Activated T-cell treated with anti-CD3 and anti-CD28 coated beads, Interleukin-2, amount 50 U/mL, for 1 hour (primary cell): ENCODE results near the gene TARP.
"Not testable (repeated sequence)": the region's sequence is repeated elsewhere in the genome, so short reads cannot be mapped to it uniquely, and the experiment has no call there.

Source experiments
- DNase-seq: peaks from one replicate; pipeline ENCODE4 v3.0.0-alpha.2; 2020

Gene TARP

GRCh38 chr7:38259157-38259556, 14.3 kb downstream of the TARP start:
- DNase-seq, result not testable (repeated sequence)

- no peak for DNase-seq
Observed at GRCh38 chr7:38257350-38257677, 16.1 kb downstream of the TARP start.

DNA sequence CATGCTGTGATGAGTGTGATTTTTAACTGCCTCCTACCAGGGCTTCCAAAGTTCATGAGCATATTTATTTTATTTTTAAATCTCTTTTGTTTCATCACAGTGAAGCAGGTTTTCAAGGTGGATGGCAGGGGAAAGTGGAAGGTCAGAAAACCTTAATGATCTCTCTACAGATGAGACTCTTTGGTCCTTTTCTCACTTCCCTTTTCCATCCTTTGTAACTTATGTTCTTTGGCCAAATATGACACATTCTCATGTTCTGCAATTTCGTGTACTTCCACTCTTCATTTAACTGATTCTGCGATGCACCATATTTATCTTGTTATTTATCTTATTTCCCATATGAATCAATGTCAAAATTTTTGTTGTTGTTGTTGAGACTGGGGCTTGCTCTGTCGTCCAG, 23.6 kb downstream of the TARP start:
- DNase-seq, result not testable (repeated sequence)

GRCh38 chr7:38248069-38248567, 25.3 kb downstream of the TARP start:
- DNase-seq, result no peak

DNA sequence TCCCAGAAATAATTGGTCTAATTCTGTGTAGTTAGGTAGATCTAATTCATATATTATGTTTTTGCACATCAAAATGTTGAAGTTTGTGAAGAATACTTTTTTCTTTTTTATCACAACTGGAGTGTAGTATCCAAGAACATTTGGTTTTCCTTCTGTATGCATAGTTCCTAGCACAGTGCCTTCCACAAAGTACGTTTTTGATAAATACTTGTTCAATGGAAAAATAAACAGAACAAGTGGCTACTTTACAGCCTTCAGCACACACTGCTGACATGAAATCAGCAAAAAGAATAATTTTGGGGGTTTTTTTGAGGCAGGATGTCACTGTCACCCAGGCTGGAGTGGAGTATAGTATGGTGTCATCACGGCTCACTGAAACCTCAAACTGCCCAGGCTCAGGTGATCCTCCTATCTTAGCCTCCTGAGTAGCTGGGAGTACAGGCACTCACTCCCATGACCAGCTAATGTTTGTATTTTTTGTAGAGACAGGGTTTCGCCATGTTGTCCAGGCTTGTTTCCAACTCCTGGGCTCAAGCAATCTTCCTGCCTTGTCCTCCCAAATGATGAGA, 27.9 kb downstream of the TARP start:
- no peak for DNase-seq

- DNase-seq, result no peak
Observed at GRCh38 chr7:38244516-38244915, 28.9 kb downstream of the TARP start.

GRCh38 chr7:38243345-38243744, 30.1 kb downstream of the TARP start:
- not testable (repeated sequence) for DNase-seq

DNA sequence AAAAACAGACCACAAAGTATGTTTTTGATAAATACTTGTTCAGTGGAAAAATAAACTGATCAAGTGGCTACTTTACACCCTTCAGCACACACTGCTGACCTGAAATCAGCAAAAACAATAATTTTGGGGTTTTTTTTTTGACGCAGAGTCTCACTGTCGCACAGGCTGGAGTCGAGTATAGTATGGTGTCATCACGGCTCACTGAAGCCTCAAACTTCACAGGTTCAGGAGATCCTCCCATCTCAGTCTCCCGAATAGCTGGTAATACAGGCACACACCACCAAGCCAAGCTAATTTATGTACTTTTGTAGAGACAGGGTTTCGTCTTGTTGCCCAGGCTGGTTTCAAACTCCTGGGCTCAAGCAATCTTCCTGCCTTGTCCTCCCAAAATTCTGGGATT, 30.6 kb downstream of the TARP start:
- no peak for DNase-seq

DNA sequence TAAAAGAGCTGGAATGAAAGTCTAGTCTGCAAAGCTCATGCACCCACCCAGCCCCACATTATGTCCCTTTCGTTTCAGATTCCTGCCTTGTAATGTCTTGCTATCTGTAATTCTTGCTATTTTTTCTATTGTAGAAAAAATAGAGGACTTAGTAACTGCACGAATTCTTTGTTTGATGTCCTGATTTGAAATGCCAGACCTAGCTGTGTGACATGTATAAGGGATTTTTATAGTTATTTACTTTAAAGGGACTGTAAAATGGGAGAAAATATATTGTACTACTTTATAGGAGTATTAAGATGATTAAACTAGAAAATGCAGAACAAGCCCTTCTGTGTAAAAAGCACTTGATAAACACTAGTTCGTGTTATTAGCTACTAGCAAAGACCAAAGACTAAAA, 32.4 kb downstream of the TARP start:
- no peak for DNase-seq

- not testable (repeated sequence) for DNase-seq
Observed at GRCh38 chr7:38239129-38239528, 34.3 kb downstream of the TARP start.

- no peak for DNase-seq
Observed at GRCh38 chr7:38235606-38236005, 37.8 kb downstream of the TARP start.

- not testable (repeated sequence) for DNase-seq
Observed at GRCh38 chr7:38234759-38235158, 38.7 kb downstream of the TARP start.

DNA sequence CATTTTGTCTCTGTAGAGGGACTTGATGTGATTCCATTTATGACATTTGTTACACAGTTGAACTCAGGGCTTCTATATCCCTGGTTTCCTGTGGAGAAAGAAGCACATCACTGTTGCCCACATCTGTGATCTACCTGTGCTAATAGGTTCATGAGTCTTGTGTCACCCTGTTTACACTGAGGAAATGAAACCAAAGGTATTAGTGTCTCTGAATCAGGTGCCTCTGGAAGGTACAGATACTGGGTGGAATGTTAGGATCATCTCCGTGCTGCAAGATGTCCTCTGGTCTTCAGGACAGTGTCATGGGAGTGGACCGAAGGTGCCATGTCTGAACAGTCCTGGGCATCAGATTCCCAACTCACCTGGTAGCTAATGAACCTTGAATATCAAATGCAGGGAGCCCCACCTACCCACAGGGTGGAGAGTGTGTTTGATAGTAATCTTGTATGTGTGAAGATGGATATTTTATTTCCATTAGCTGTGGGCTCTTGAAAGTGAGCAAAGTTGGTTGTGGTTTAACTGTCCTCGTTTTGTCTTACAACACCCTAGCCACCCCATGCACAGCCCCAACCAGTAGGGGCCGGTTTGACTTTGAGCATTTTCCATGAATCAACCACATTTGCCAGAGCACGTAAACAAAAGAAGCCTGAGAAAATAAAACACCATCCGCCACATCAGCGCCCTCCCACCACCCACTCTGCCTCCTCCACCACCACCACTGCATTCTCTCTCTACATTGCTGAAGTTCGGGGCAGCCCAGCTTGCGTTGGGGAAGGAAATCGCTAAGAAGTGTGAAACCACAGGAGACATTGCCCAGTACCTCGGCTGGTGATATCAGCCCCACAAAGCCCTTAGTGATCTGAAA, 40.7 kb downstream of the TARP start:
- DNase-seq, result peak; percentile 71

DNA sequence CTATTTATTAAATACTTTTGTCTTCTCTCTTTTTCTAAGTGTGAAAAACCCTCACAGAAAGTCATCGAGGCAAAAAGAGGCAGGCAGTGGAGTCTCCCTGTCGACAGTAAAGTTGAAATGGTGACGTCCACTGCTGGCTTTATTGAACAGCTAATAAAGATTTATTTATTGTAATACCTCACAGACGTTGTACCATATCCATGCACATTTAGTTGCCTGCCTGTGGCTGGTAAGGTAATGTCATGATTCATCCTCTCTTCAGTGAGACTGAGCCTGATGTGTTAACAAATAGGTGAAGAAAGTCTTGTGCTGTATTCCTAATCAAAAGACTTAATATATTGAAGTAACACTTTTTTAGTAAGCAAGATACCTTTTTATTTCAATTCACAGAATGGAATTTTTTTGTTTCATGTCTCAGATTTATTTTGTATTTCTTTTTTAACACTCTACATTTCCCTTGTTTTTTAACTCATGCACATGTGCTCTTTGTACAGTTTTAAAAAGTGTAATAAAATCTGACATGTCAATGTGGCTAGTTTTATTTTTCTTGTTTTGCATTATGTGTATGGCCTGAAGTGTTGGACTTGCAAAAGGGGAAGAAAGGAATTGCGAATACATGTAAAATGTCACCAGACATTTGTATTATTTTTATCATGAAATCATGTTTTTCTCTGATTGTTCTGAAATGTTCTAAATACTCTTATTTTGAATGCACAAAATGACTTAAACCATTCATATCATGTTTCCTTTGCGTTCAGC, 43.4 kb downstream of the TARP start:
- DNase-seq, result no peak

GRCh38 chr7:38229386-38229785, 44.0 kb downstream of the TARP start:
- DNase-seq, result no peak

DNA sequence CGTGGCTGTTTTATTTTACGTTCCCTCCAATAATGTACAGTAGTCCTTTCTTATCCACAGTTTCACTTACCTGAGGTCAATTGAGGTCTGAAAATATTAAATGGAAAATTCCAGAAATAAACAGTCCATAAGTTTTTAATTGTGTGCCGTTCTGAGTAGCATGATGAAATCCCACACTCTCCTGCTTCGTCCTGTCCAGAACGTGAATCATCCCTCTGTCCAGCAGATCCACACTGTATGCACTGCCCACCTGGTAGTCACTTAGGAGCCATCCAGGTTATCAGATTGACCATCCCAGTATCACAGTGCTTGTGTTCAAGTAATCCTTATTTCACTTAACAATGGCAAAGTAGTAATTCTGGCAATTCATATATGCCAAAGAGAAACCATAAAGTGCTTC, 49.0 kb downstream of the TARP start:
- no peak for DNase-seq

DNA sequence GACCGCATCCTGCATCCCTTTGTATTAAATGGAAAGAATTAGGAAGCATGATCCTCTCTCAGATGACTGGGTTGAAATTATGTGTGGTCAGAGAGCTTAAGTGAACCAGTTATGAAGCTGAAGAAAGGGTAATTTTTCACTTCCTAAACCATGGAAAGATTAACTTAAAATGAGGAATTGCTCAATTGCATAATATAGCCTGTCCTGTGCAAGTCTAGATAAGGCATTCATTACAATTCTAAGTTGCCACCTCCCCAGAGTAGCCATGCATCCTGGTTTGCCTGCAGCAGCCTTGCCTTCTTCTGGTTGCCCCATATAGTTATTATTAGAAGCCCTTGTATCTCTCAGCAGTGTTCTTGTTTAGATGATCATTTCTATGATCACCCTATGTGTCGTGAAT, 50.1 kb downstream of the TARP start:
- DNase-seq, result no peak

DNA sequence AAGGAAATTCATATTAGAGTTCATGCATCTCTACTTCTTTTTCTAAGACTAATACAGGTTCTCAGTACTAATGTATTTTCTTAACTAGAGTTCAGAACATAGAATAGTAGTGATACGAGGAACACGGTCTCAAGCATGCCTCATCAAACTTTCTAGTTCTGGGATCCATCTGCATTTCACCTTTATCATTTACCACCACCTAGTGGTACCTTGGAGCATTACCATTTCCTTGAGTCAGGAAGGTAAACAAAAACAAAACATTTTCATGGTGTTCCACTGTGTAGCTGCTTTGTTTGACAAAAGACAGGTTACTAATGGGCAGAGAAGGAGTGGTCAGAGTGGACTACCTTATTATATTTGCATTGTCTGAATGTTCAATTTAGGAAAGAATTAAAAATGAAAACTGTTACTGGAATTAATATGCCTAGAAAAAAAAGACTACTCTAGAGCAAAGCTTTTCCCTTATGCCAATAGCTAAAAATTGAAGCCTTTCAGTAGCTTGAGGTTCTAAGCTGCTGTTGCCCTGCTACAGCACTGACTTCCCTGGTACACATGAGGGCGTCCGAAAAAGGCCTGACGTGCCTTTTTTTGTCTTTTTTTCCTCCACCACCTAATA, 50.8 kb downstream of the TARP start:
- DNase-seq, result no peak

- no peak for DNase-seq
Observed at GRCh38 chr7:38220452-38220851, 53.0 kb downstream of the TARP start.

- no peak for DNase-seq
Observed at GRCh38 chr7:38217672-38218071, 55.8 kb downstream of the TARP start.

GRCh38 chr7:38215735-38216670, 57.4 kb downstream of the TARP start:
- DNase-seq, result peak; percentile 75

DNA sequence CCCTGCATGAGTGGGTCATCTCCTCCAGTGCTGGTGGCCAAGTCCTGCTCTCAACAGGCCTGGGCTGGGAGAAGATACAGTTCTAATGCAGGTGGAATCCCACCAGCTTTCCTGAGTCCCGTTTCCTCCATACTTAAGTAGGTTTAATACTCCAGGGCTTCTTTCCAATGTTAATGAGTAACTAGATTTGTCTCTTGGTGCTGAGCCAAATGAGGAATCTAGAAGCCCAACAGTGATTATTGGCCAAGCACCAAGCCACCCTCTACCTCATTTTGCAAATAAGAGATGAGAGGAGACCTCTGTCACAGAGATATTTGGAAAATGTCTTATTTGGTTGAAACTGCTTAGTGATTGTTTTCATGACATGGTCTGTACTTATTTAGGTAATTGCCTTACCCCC, 58.3 kb downstream of the TARP start:
- DNase-seq, result no peak
